HG03175 (cell line): ENCODE data around the gene RPAP2.
"Not testable (repeated sequence)": the region's sequence is repeated elsewhere in the genome, so short reads cannot be mapped to it uniquely, and the experiment has no call there.

Source experiments
- ATAC-seq: cut with Tn5 transposase; IDR thresholded peaks from one replicate; pipeline ENCODE4 v1.9.1; 2021; ENCODE audit warnings: mild to moderate bottlenecking, moderate library complexity; ENCODE audit not compliant: unreplicated experiment

The RPAP2 gene

GRCh38 chr1:92374223-92374622 is 75.4 kb downstream of the RPAP2 start:
- ATAC-seq = no peak

- no peak for ATAC-seq
Observed at GRCh38 chr1:92376345-92376744, 77.5 kb downstream of the RPAP2 start.

- ATAC-seq = not testable (repeated sequence)
Observed at GRCh38 chr1:92377991-92378390, 79.1 kb downstream of the RPAP2 start.

- ATAC-seq = no peak
Observed at GRCh38 chr1:92380867-92381266, 82.0 kb downstream of the RPAP2 start.

- ATAC-seq = not testable (repeated sequence)
Observed at GRCh38 chr1:92393966-92394365, 95.1 kb downstream of the RPAP2 start.

- no peak for ATAC-seq
Observed at GRCh38 chr1:92398519-92398918, 99.7 kb downstream of the RPAP2 start.

- peak; percentile 78 for ATAC-seq
Observed at GRCh38 chr1:92399076-92399475, 100.2 kb downstream of the RPAP2 start.

- ATAC-seq = no peak
Observed at GRCh38 chr1:92404661-92405060, 105.8 kb downstream of the RPAP2 start.

GRCh38 chr1:92408825-92409224 is 110.0 kb downstream of the RPAP2 start:
- no peak for ATAC-seq

- ATAC-seq = no peak
Observed at GRCh38 chr1:92409946-92410549, 111.2 kb downstream of the RPAP2 start.

- no peak for ATAC-seq
Observed at GRCh38 chr1:92410706-92411105, 111.8 kb downstream of the RPAP2 start.

GRCh38 chr1:92411511-92411910 is 112.7 kb downstream of the RPAP2 start:
- no peak for ATAC-seq

GRCh38 chr1:92419642-92420041 is 120.8 kb downstream of the RPAP2 start:
- ATAC-seq = no peak

- ATAC-seq = no peak
Observed at GRCh38 chr1:92424381-92424780, 125.5 kb downstream of the RPAP2 start.

- ATAC-seq = no peak
Observed at GRCh38 chr1:92425617-92426016, 126.8 kb downstream of the RPAP2 start.

- no peak for ATAC-seq
Observed at GRCh38 chr1:92430030-92430429, 131.2 kb downstream of the RPAP2 start.

- ATAC-seq = not testable (repeated sequence)
Observed at GRCh38 chr1:92434572-92434971, 135.7 kb downstream of the RPAP2 start.

GRCh38 chr1:92439291-92439690 is 140.4 kb downstream of the RPAP2 start:
- no peak for ATAC-seq

GRCh38 chr1:92441316-92441696 is 142.4 kb downstream of the RPAP2 start:
- no peak for ATAC-seq

- no peak for ATAC-seq
Observed at GRCh38 chr1:92441697-92442342, 143.0 kb downstream of the RPAP2 start.

GRCh38 chr1:92442351-92442750 is 143.5 kb downstream of the RPAP2 start:
- no peak for ATAC-seq

GRCh38 chr1:92443893-92444292 is 145.0 kb downstream of the RPAP2 start:
- ATAC-seq = no peak

GRCh38 chr1:92444351-92444750 is 145.5 kb downstream of the RPAP2 start:
- no peak for ATAC-seq
